B cell (primary cell): ENCODE data around the gene FKBP9. TPM values are rescaled to one million over a fixed set of nuclear protein-coding genes. Genes with fewer than 3 reads are reported as not detected.

Experiments used
- ATAC-seq: fragments of 200-7000 bp; cut with Tn5 transposase; one replicate; pipeline ENCODE4 v1.10.0; 2021; ENCODE audit warnings: low read depth, mild to moderate bottlenecking, moderate number of reproducible peaks, moderate library complexity
- CTCF ChIA-PET: fragments of 350-600 bp; sonication (Branson Sonifier 250); formaldehyde crosslinking; loops from one replicate; lab custom pipeline; 2021; ENCODE audit warnings: antibody characterized with exemption, inconsistent platforms; lab: Charles Lee
- POLR2A ChIA-PET: fragments of 350-600 bp; sonication (Branson Sonifier 250); formaldehyde crosslinking; loops from one replicate; lab custom pipeline; 2021; ENCODE audit warnings: antibody characterized with exemption; lab: Charles Lee
- DNase-seq: peaks from one replicate; pipeline ENCODE4 v3.0.0; 2013
- H2AFZ ChIP-seq: 2 replicates; pipeline ENCODE4 v1.6.1; 2012; ENCODE audit warnings: mild to moderate bottlenecking, low read depth, low read length; ENCODE audit not compliant: insufficient read depth, poor library complexity, severe bottlenecking
- H3K27ac ChIP-seq, 2 donors: 1 replicate in 1 of 2; 2 replicates in 1 of 2; pipeline ENCODE4 v1.5.1; 2012 to 2013; ENCODE audit warnings: low read length in 2 of 2, mild to moderate bottlenecking in 2 of 2, moderate library complexity in 1 of 2
- H3K27me3 ChIP-seq, 4 experiments: fragments of 200-600 bp in 1 of 4; sonication (generic) in 1 of 4; replicated peaks in 1 of 4; 1 replicate in 2 of 4; 2 replicates in 2 of 4; pipeline versions ENCODE4 v1.6.1 to v1.7.0; 2013 to 2016; ENCODE audit warnings: low read length in 3 of 4, mild to moderate bottlenecking in 2 of 4, mixed read lengths in 1 of 4, moderate library complexity in 1 of 4; ENCODE audit not compliant: insufficient read depth in 4 of 4, control insufficient read depth in 3 of 4; ENCODE audit errors: control extremely low read depth in 1 of 4
- H3K36me3 ChIP-seq, 2 experiments: replicated peaks in 1 of 2; 1 replicate in 1 of 2; 2 replicates in 1 of 2; pipeline versions ENCODE4 v1.6.1 to v1.7.1; 2013; ENCODE audit warnings: low read length in 1 of 2; ENCODE audit not compliant: insufficient read depth in 2 of 2, control insufficient read depth in 1 of 2; ENCODE audit errors: control extremely low read depth in 1 of 2, extremely low read depth in 1 of 2
- H3K4me1 ChIP-seq, 2 donors: fragments of 200-600 bp in 1 of 2; sonication (generic) in 1 of 2; 1 replicate in 1 of 2; 2 replicates in 1 of 2; pipeline versions ENCODE4 v1.5.1 to v1.6.1; 2013 to 2017; ENCODE audit warnings: low read length in 2 of 2; ENCODE audit not compliant: control insufficient read depth in 2 of 2, insufficient read depth in 2 of 2
- H3K4me2 ChIP-seq: replicated peaks from 2 replicates; pipeline ENCODE3; 2012; ENCODE audit warnings: mild to moderate bottlenecking, low read depth, low read length; ENCODE audit not compliant: poor library complexity, severe bottlenecking
- H3K4me3 ChIP-seq, 5 experiments: fragments of 200-600 bp in 1 of 5; sonication (generic) in 1 of 5; 1 replicate in 3 of 5; 2 replicates in 2 of 5; pipeline versions ENCODE4 v1.5.1 to v1.7.0; 2011 to 2016; ENCODE audit warnings: low read length in 4 of 5, mild to moderate bottlenecking in 4 of 5, low read depth in 2 of 5, control low read depth in 1 of 5, moderate library complexity in 1 of 5; ENCODE audit not compliant: insufficient read depth in 1 of 5; ENCODE audit errors: control extremely low read depth in 1 of 5, extremely low read depth in 1 of 5
- H3K79me2 ChIP-seq: fragments of 200-600 bp; sonication (generic); one replicate; pipeline ENCODE4 v1.6.0; 2016; ENCODE audit warnings: low read length; ENCODE audit not compliant: control insufficient read depth, insufficient read depth
- H3K9ac ChIP-seq: fragments of 200-600 bp; sonication (generic); 2 replicates; pipeline ENCODE4 v1.6.1; 2017; ENCODE audit warnings: mild to moderate bottlenecking, low read length, moderate library complexity
- H3K9me3 ChIP-seq, 3 donors: one replicate each; pipeline versions ENCODE4 v1.6.1 to v1.7.1; 2013; ENCODE audit warnings: low read length in 2 of 3; ENCODE audit not compliant: control insufficient read depth in 2 of 3, insufficient read depth in 1 of 3; ENCODE audit errors: control extremely low read depth in 1 of 3
- H4K20me1 ChIP-seq: 2 replicates; pipeline ENCODE4 v1.6.0; 2012; ENCODE audit warnings: mild to moderate bottlenecking, low read length; ENCODE audit not compliant: insufficient read depth, control insufficient read depth, poor library complexity, severe bottlenecking
- H3K27ac Mint-ChIP-seq: one replicate; pipeline ENCODE4 v1.8.0; 2021; ENCODE audit warnings: mixed read lengths
- H3K27me3 Mint-ChIP-seq: one replicate; pipeline ENCODE4 v1.8.0; 2021; ENCODE audit warnings: mixed read lengths
- H3K4me1 Mint-ChIP-seq: one replicate; pipeline ENCODE4 v1.8.0; 2021; ENCODE audit warnings: mixed read lengths
- H3K4me3 Mint-ChIP-seq: one replicate; pipeline ENCODE4 v1.8.0; 2021; ENCODE audit warnings: mixed read lengths
- H3K9me3 Mint-ChIP-seq: one replicate; pipeline ENCODE4 v1.8.0; 2022; ENCODE audit warnings: mixed read lengths; ENCODE audit not compliant: insufficient read depth
- EZH2 ChIP-seq: IDR thresholded peaks from 2 replicates; pipeline ENCODE4 v1.6.1; 2012; ENCODE audit warnings: borderline replicate concordance, low read depth, mild to moderate bottlenecking, moderate library complexity, low read length; ENCODE audit not compliant: insufficient read depth, poor library complexity, severe bottlenecking
- WGBS: methylation state at CpG from one replicate; pipeline ENCODE4 v1.1.5; 2013; ENCODE audit warnings: missing lambda C conversion rate; ENCODE audit not compliant: insufficient coverage; 5-methylcytosine and 5-hydroxymethylcytosine counted together
- intact Hi-C: fragments of 100-400 bp; cut with micrococcal nuclease; formaldehyde crosslinking; loops from one replicate; pipeline ENCODE4 v1.10.0; 2022
- polyA plus RNA-seq: library from polyadenylated mRNA; depleted of rRNA; stranded (reverse); fragments of >200 nt; gene quantifications from 2 replicates; pipeline ENCODE4 v1.2.3, GENCODE V29; 2012
- total RNA-seq, 2 donors: library from RNA; stranded (reverse); fragments of 120-200 nt in 1 of 2; gene quantifications; 1 replicate in 1 of 2; 2 replicates in 1 of 2; pipeline versions ENCODE4 v1.2.3 to v1.2.4, GENCODE V29; 2013 to 2022
- TF ChIP-seq, protein P1 (sequence below): fragments of 200-600 bp; IDR thresholded peaks from one replicate; pipeline ENCODE4 v1.8.0; 2022; ENCODE audit warnings: antibody characterized with exemption, mild to moderate bottlenecking

Gene FKBP9
- total and polyA plus RNA-seq, 2 donors (not counting 1 experiment from before 2014, with no cell fraction given): 0.52 to 0.98 TPM

DNA sequence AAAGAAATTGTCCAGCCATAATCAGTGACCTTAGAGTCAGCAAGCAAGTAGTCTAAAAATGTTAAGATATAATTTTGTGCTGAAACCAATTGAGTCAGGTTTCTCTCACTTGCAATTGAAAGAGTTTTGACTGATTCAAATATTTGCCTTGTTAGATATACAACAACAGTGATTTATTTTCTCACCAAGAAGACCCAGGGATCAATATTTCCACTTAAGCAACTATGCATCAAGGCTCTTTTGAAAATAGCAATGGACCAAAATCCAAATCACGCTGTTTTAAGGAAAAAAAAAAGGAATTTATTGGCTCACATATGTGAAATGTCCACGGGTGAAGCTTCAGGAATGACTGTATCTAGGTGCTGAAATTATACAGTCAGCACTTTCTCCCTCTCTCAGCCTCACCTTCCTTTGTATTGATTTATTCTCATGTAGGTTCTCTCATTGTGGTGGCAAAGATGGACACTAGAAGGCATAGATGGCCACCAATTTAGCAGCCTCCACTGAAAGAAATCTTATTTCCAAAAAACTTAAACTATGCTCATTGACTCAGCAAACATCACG lies 9.7 kb upstream of the FKBP9 start:
- Mint-ChIP-seq H3K27ac (no peak overlapping the region), H3K4me3 (no peak overlapping the region), H3K4me1 (no peaks in the 10 kb centered on the region), H3K27me3 (peaks cover 2% of the 10 kb centered on the region), H3K9me3 (peaks cover 10% of the 10 kb centered on the region)
- 89% methylated on average over 1 of the region's 3 CpGs for WGBS
- no peak overlapping the region for H3K4me3 ChIP-seq
- H3K4me2 ChIP-seq: no peak overlapping the region
- TF ChIP-seq EZH2: no peak
- TF ChIP-seq, protein P1, sequence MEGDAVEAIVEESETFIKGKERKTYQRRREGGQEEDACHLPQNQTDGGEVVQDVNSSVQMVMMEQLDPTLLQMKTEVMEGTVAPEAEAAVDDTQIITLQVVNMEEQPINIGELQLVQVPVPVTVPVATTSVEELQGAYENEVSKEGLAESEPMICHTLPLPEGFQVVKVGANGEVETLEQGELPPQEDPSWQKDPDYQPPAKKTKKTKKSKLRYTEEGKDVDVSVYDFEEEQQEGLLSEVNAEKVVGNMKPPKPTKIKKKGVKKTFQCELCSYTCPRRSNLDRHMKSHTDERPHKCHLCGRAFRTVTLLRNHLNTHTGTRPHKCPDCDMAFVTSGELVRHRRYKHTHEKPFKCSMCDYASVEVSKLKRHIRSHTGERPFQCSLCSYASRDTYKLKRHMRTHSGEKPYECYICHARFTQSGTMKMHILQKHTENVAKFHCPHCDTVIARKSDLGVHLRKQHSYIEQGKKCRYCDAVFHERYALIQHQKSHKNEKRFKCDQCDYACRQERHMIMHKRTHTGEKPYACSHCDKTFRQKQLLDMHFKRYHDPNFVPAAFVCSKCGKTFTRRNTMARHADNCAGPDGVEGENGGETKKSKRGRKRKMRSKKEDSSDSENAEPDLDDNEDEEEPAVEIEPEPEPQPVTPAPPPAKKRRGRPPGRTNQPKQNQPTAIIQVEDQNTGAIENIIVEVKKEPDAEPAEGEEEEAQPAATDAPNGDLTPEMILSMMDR: no peak
- intact Hi-C loops: no loop called here
- CTCF ChIA-PET: interaction anchor here (1.4 kb wide), 2 partner anchors 102 to 147 kb away, joined by 3 to 7 read pairs; no protein-coding TSS in a partner anchor
- no peaks in the 10 kb centered on the region for H3K79me2 ChIP-seq
- H3K27ac ChIP-seq: no peak overlapping the region
- no peak for ATAC-seq
- H4K20me1 ChIP-seq: no peaks in the 10 kb centered on the region
- H3K9me3 ChIP-seq: peaks cover 0 to 20% (median 14%) of the 10 kb centered on the region in 3 donors
- peaks cover 3% of the 10 kb centered on the region in 2 donors for H3K4me1 ChIP-seq
- H3K27me3 ChIP-seq: no peaks in the 10 kb centered on the region
- POLR2A ChIA-PET: no interaction called here
- H2AFZ ChIP-seq: no peak overlapping the region
- H3K36me3 ChIP-seq: no peaks in the 10 kb centered on the region
- H3K9ac ChIP-seq: no peak overlapping the region
- no peak for DNase-seq

DNA sequence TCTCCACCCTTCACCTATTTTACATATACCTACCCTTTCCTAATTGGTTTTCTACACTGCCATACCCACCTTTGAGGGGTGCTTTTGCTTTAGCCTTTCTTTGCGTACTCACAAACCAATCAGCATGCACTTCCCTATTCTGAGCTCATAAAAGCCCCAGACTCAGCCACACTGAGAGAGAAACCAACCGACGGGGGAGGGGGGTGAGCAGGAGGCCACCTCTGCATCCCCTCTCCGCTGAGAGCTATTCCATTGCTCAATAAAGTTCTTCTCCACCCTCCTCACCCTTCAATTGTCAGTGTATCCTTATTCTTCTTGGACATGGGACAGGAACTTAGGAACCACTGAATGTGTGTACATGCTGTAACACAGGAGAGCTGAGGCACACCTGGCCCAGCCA lies 9.0 kb upstream of the FKBP9 start:
- no peak overlapping the region for H3K9ac ChIP-seq
- H3K4me3 ChIP-seq: no peak overlapping the region
- TF ChIP-seq, protein P1: no peak
- TF ChIP-seq EZH2: no peak
- ChIA-PET CTCF (interaction anchor here (1.4 kb wide), 2 partner anchors 102 to 148 kb away, joined by 3 to 7 read pairs; no protein-coding TSS in a partner anchor), POLR2A (no interaction called here)
- H3K27me3 ChIP-seq: no peaks in the 10 kb centered on the region
- H3K9me3 Mint-ChIP-seq: peaks cover 10% of the 10 kb centered on the region
- no peak for DNase-seq
- ATAC-seq: no peak
- no peaks in the 10 kb centered on the region for H3K79me2 ChIP-seq
- intact Hi-C loops: no loop called here
- H3K4me3 Mint-ChIP-seq: no peak overlapping the region
- H3K4me2 ChIP-seq: no peak overlapping the region
- no peak overlapping the region for H3K27ac Mint-ChIP-seq
- H3K36me3 ChIP-seq: no peaks in the 10 kb centered on the region
- H4K20me1 ChIP-seq: no peaks in the 10 kb centered on the region
- peaks cover 1 to 2% of the 10 kb centered on the region in 2 donors for H3K4me1 ChIP-seq
- no peak overlapping the region for H3K27ac ChIP-seq
- H3K27me3 Mint-ChIP-seq: peaks cover 2% of the 10 kb centered on the region
- 97% methylated on average over 4 of the region's 4 CpGs for WGBS
- no peaks in the 10 kb centered on the region for H3K4me1 Mint-ChIP-seq
- peaks cover 0 to 20% (median 14%) of the 10 kb centered on the region in 3 donors for H3K9me3 ChIP-seq
- H2AFZ ChIP-seq: no peak overlapping the region
